ENCODE measurements around the gene PPP1R15A.

Gene PPP1R15A

GRCh38 chr19:48872182-48872883 lies at the start of gene PPP1R15A:
PPP1R15A (plus strand) TSS chr19:48872421; CDS start chr19:48873234, 813 bp downstream.
- peak within 1 kb of the TSS; percentile 93 for H3K27ac ChIP-seq (ENCODE audit: extremely low read depth, low read depth, low read length)
- no peaks in the 10 kb centered on the region for H3K9me3 ChIP-seq (ENCODE audit: control insufficient read depth, insufficient read depth, low read depth, low read length)
- H3K4me3 ChIP-seq (ENCODE audit: low read depth, low read length) = peak within 1 kb of the TSS; percentile 80
- peaks cover 32% of the 10 kb centered on the region for H3K4me1 ChIP-seq (ENCODE audit: control insufficient read depth, insufficient read depth, low read length)
- H3K36me3 ChIP-seq (ENCODE audit: control insufficient read depth in 2 of 2, insufficient read depth in 1 of 2, low read length in 2 of 2) = peaks cover 0 to 29% of the 10 kb centered on the region in 2 experiments; a peak in 2 of 3 replicates
- CTCF ChIA-PET = interaction anchor here (0.6 to 2.0 kb wide), 2 partner anchors 30 to 579 kb away, joined by 4 to 7 read pairs; partner anchors contain the start of gene PIH1D1
- POLR2A ChIA-PET = interaction anchor here (0.6 to 3.2 kb wide), 32 partner anchors 8 to 1056 kb away, joined by 3 to 33 read pairs (median 5); partner anchors contain the start of genes BAX, BCAT2, CARD8 and DHDH
- TF ChIP-seq ZNF791 (tag by site-specific recombination; IDR thresholded peaks at IDR 0.05) (no peak), ZNF558 (tag by site-specific recombination; IDR thresholded peaks at IDR 0.05) (no peak), ZFP37 (tag by site-specific recombination; IDR thresholded peaks at IDR 0.05) (peak; percentile 95), ZNF629 (tag by site-specific recombination; IDR thresholded peaks at IDR 0.05) (peak; percentile 92), HOXD13 (CRISPR knock-in tag; IDR thresholded peaks at IDR 0.05; ENCODE audit: borderline replicate concordance) (no peak), ZBTB10 (tag by site-specific recombination; IDR thresholded peaks at IDR 0.05) (peak; percentile 78), ZNF274 (IDR thresholded peaks at IDR 0.05; ENCODE audit: low read length) (no peak), ZNF274 (tag by site-specific recombination; IDR thresholded peaks at IDR 0.05; ENCODE audit: borderline replicate concordance) (no peak), IKZF3 (tag by site-specific recombination; IDR thresholded peaks at IDR 0.05) (peak; percentile 64), ZNF140 (tag by site-specific recombination; IDR thresholded peaks at IDR 0.05) (no peak), ZSCAN23 (tag by site-specific recombination; IDR thresholded peaks at IDR 0.05) (no peak), ZNF175 (tag by site-specific recombination; IDR thresholded peaks at IDR 0.05) (no peak), ZBTB1 (tag by site-specific recombination; IDR thresholded peaks at IDR 0.05) (no peak), ZNF785 (tag by site-specific recombination; IDR thresholded peaks at IDR 0.05) (peak; percentile 56; the same call in 1 of the 2 replicates), GLIS2 (tag by site-specific recombination; IDR thresholded peaks at IDR 0.05) (peak; percentile 64), ZSCAN4 (tag by site-specific recombination; IDR thresholded peaks at IDR 0.05) (peak; percentile 42; the same call in 1 of the 2 replicates), YY2 (tag by site-specific recombination; IDR thresholded peaks at IDR 0.05) (peak; percentile 64), ZNF561 (tag by site-specific recombination; IDR thresholded peaks at IDR 0.05; ENCODE audit: borderline replicate concordance) (peak; percentile 42; the same call in 1 of the 2 replicates), REPIN1 (tag by site-specific recombination; IDR thresholded peaks at IDR 0.05; ENCODE audit: low read depth) (peak; percentile 74; the same call in 1 of the 2 replicates), PRDM10 (tag by site-specific recombination; IDR thresholded peaks at IDR 0.05) (no peak), ZNF473 (tag by site-specific recombination; IDR thresholded peaks at IDR 0.05) (no peak), ZBTB17 (tag by site-specific recombination; IDR thresholded peaks at IDR 0.05) (peak; percentile 59), ZBTB6 (tag by site-specific recombination; IDR thresholded peaks at IDR 0.05) (peak; percentile 47; the same call in 1 of the 2 replicates), ZXDB (tag by site-specific recombination; IDR thresholded peaks at IDR 0.05) (peak; percentile 69)
- TF ChIP-seq, protein P1, sequence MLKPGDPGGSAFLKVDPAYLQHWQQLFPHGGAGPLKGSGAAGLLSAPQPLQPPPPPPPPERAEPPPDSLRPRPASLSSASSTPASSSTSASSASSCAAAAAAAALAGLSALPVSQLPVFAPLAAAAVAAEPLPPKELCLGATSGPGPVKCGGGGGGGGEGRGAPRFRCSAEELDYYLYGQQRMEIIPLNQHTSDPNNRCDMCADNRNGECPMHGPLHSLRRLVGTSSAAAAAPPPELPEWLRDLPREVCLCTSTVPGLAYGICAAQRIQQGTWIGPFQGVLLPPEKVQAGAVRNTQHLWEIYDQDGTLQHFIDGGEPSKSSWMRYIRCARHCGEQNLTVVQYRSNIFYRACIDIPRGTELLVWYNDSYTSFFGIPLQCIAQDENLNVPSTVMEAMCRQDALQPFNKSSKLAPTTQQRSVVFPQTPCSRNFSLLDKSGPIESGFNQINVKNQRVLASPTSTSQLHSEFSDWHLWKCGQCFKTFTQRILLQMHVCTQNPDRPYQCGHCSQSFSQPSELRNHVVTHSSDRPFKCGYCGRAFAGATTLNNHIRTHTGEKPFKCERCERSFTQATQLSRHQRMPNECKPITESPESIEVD (tag by site-specific recombination; IDR thresholded peaks at IDR 0.05) = no peak
- TF ChIP-seq, protein P2, sequence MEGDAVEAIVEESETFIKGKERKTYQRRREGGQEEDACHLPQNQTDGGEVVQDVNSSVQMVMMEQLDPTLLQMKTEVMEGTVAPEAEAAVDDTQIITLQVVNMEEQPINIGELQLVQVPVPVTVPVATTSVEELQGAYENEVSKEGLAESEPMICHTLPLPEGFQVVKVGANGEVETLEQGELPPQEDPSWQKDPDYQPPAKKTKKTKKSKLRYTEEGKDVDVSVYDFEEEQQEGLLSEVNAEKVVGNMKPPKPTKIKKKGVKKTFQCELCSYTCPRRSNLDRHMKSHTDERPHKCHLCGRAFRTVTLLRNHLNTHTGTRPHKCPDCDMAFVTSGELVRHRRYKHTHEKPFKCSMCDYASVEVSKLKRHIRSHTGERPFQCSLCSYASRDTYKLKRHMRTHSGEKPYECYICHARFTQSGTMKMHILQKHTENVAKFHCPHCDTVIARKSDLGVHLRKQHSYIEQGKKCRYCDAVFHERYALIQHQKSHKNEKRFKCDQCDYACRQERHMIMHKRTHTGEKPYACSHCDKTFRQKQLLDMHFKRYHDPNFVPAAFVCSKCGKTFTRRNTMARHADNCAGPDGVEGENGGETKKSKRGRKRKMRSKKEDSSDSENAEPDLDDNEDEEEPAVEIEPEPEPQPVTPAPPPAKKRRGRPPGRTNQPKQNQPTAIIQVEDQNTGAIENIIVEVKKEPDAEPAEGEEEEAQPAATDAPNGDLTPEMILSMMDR (tag by site-specific recombination; IDR thresholded peaks at IDR 0.05) = 0 out of 2 replicates have a peak, but pooled peaks have one; percentile 32

Data from HEK293 (cell line).